GM18505 (cell line): Measurements from ENCODE around the gene MYOD1.

Experiments
- ATAC-seq: cut with Tn5 transposase; IDR thresholded peaks from one replicate; pipeline ENCODE4 v1.9.1; 2021; ENCODE audit not compliant: unreplicated experiment
- POLR2A ChIP-seq: IDR thresholded peaks from 4 replicates; pipeline ENCODE4 v1.6.1; 2011; ENCODE audit warnings: borderline replicate concordance; ENCODE audit not compliant: insufficient read depth, insufficient read length; ENCODE audit errors: extremely low read depth

Gene MYOD1

DNA sequence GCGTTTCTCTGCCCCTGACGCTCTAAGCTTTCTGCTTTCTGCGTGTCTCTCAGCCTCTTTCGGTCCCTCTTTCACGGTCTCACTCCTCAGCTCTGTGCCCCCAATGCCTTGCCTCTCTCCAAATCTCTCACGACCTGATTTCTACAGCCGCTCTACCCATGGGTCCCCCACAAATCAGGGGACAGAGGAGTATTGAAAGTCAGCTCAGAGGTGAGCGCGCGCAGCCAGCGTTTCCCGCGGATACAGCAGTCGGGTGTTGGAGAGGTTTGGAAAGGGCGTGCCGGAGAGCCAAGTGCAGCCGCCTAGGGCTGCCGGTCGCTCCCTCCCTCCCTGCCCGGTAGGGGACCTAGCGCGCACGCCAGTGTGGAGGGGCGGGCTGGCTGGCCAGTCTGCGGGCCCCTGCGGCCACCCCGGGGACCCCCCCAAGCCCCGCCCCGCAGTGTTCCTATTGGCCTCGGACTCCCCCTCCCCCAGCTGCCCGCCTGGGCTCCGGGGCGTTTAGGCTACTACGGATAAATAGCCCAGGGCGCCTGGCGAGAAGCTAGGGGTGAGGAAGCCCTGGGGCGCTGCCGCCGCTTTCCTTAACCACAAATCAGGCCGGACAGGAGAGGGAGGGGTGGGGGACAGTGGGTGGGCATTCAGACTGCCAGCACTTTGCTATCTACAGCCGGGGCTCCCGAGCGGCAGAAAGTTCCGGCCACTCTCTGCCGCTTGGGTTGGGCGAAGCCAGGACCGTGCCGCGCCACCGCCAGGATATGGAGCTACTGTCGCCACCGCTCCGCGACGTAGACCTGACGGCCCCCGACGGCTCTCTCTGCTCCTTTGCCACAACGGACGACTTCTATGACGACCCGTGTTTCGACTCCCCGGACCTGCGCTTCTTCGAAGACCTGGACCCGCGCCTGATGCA is at the start of gene MYOD1:
Gene MYOD1, plus strand, starts transcription at position 544 of the 910 bp plus-strand sequence. Its CDS starts 212 bp downstream, at position 756.
- no peak for ATAC-seq
- TF ChIP-seq POLR2A = no peak

DNA sequence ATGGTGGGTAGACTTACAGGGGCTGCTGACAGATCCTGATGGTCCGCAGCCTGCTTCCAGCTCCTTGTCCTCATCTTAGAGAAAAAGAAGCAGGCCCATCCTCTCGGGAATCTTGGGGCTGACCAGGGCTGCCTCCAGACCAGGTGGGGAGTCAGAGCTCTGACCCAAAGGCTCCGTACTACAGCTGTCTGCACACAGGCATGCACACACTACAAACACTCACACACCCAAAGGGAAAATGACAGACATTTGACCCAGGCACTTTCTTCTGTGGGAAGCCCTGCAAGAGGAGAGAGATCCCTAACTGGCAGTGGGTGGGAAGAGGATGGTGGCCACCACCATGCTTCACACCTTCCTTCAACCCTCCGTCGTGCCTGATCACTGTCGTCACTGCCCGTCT is 46.9 kb upstream of the MYOD1 start:
- ATAC-seq = no peak
- TF ChIP-seq POLR2A = no peak

GRCh38 chr11:17673951-17674350 is 45.4 kb upstream of the MYOD1 start:
- no peak for TF ChIP-seq POLR2A
- no peak for ATAC-seq

GRCh38 chr11:17682848-17683247 is 36.5 kb upstream of the MYOD1 start:
- no peak for TF ChIP-seq POLR2A
- no peak for ATAC-seq

DNA sequence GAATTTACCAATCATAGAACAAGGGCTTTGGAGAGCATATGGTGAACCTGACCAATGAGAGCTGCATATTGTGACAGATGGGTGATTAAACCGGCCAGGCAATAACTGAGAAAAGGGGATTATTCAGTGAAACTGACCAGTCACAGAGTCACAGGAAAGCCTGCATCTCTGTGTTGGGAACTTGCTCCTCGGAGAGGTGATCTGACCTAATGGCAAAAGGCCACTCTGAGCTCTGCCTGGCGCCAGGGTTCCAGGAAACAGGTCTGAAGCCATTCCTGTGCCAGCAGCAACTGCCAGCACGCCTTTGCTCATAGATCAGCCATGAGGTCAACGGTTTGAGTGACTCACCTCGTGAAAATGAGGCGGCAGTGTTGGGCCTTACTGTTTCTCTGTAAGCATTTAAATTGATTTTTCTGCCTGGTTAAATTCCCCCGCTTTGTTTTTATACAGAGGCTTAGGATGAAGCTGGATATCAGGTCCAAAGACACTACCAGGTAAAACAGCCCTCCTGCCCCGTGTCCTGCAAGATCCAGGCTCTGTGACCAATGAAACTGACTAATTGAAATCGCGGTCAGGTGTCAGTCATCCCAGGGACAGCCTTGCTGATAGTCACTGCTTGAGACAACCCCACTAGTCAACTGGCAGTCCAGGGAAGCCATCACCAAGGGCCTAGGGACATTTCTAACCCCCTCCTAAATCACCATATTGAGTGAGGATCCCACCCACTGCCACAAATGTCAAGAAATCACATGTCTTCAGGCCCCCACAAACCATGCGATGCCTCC is 35.8 kb upstream of the MYOD1 start:
- no peak for ATAC-seq
- no peak for TF ChIP-seq POLR2A

GRCh38 chr11:17684550-17684949 is 34.8 kb upstream of the MYOD1 start:
- no peak for ATAC-seq
- no peak for TF ChIP-seq POLR2A

DNA sequence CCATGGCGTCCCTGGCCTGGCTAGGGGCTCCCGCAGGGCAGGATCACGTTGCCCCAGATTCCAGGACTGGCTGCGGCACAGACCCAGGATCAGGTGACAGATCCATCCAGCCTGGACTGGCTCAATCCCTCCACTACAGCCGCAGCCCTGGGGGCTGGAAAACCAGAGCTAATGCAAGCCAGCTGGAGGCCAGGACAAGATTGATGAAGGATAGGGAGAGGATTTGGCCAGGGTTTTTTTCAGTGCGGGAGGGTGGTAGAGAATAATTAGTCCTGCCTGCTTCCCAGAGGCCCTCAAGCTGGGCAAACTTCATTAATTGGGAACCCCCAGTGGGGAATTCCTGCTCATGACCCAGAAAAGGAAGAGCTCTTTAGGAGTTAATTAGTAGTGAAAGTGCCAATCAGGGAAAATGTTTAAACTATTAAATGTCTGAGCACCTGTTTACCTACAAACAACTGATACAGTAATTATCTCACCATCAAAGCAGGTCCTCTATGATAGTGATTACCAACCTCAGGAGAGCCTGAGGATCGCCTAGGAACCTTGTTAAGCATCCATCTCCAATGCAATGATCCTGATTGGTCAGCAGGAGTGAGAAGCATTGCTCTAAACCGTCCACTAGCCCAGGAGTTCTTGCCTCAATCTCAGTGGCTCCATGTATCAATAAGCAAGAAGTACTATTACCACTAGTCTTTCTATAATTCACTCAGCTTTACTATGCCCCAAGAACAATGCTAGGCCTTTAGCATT is 33.0 kb upstream of the MYOD1 start:
- no peak for ATAC-seq
- no peak for TF ChIP-seq POLR2A

DNA sequence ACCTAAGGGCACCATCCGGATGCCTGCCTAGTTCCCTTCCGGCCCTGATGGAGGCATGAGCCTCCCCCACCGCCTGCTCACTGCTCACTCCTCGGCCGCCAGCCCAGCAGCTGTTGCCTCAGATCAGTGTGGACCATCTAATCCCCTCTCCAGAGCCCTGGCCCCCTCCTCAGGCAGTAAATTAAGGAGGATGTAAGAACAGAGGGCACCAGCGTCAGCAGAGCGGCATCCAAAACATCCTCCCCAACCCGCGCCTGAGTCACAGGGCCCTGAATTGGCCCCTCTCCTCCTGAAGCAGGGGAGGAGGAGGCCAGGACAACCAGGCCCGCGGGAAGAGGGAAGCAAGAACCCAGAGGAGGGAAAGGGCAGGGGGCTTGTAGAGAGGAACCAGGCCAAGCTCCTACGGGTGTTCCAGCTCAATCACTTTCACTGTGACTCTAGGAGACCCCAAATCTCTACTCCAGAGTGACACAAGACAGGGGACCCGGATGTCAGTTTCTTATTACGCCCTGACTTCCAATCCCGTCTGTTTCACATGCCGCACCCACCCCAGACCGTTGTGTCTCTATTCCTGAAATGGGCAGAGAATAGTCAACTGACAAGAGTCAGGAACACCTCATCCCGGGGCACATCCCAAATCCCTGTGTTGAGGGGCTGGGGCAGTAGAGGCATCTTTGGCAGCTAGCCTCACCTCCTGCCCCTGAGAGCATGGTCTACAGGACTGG is 31.3 kb upstream of the MYOD1 start:
- no peak for TF ChIP-seq POLR2A
- no peak for ATAC-seq

DNA sequence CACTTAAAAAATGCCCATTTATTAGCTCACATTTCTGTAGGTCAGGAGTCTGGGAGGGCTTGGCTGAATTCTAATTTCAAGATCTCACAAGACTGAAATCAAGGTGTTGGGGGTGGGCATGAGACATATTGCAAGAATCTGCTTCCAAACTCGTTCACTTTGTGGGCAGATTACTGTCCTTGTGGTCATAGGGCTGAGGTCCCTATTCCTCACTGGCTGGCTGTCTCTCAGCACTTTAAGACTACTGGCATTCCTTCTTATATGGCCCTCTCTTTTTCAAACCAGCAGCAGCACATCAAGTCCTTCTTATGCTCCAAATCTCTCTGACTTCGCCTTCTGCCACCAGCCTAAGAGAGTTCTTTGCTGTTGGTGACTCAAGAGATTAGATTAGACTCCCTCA is 27.8 kb upstream of the MYOD1 start:
- TF ChIP-seq POLR2A = no peak

GRCh38 chr11:17691976-17692375 is 27.4 kb upstream of the MYOD1 start:
- no peak for TF ChIP-seq POLR2A
- no peak for ATAC-seq

More for the DNA sequence above, 27.8 kb upstream of the MYOD1 start:
- no peak for ATAC-seq

DNA sequence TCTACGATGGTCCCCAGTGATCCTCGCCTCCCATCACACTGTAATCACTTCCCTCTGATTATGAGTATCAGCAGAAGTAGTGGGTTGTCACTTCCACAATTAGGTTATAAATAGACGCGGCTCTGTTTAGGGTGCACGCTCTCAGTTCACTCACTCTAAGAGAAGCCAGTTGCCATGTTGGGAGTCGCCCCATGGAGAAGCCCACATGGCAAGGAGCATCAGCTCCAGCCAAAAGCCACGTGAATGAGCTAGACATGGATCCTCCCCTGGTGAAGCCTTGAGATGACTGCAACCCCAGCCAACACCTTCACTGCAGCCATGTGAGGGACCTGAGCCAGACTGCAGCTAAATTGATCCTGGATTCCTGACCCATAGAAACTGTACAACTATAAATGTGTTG is 26.4 kb upstream of the MYOD1 start:
- ATAC-seq = no peak
- no peak for TF ChIP-seq POLR2A

DNA sequence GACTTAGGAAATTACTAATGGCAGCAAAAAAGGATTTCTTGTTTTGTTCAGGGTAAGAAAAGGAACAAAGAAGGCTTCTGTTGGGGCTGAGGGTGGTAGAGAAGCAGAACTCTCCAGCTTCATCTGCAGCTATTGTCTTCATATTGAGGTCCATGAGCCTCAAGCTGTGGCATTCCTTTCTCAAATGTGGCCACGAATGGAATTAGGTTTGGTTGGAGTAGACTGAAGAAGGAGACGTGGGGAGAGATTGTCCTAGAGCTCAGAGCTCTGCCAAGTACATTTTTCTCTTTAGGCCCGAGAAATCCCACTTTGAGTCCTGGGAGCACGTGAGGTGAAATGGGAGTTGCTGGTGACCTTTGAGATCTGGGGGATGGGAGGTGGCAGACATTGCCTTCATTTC is 25.8 kb upstream of the MYOD1 start:
- ATAC-seq = no peak
- TF ChIP-seq POLR2A = no peak
